ENCODE measurements around the gene CDC42BPG.

CDC42BPG gene

DNA sequence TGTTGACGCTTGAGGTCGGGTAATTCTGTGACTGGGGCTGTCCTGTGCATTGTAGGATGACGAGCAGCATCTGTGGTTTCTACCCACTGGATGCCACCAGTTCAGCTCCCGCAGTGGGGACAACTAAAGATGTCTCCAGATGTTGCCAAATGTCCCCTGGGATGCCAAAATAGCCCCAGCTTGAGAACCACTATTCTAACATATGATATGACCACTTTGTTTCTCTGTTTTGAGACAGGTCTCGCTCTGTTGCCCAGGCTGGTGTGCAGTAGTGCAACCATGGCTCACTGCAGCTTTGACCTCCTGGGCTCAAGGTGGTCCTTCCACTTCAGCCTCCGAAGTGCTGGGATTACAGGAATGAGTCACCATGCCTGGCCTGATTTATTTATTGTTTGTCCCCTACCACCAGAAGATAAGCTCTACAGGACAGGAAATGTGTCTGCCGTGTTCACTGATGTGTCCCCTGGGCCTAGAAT, 29.7 kb downstream of the CDC42BPG start:
- H3K9me3 ChIP-seq (ENCODE audit: insufficient read depth, low read length), result no peaks in the 10 kb centered on the region
- no peaks in the 10 kb centered on the region for H3K27me3 ChIP-seq (ENCODE audit: low read depth, low read length)
- H3K4me1 ChIP-seq (ENCODE audit: low read length), result peaks cover 3% of the 10 kb centered on the region; the same call in 1 of the 2 replicates
- no peaks in the 10 kb centered on the region for H3K36me3 ChIP-seq (replicated peaks; ENCODE audit: low read depth, low read length)
- H4K20me1 ChIP-seq (ENCODE audit: insufficient read depth, low read length), result no peaks in the 10 kb centered on the region
- H3K79me2 ChIP-seq (ENCODE audit: low read length), result peaks cover under 1% of the 10 kb centered on the region; the same call in 1 of the 2 replicates
- no peak overlapping the region for H3K9ac ChIP-seq (ENCODE audit: low read length)
- H3K4me2 ChIP-seq (ENCODE audit: low read length), result no peak overlapping the region
- no peak overlapping the region for H3K4me3 ChIP-seq (ENCODE audit: low read length)
- no peak overlapping the region for H2AFZ ChIP-seq (ENCODE audit: low read depth, low read length)
- TF ChIP-seq EZH2phosphoT487 (IDR thresholded peaks at IDR 0.05; ENCODE audit: low read depth), result no peak
- TF ChIP-seq, protein P1, sequence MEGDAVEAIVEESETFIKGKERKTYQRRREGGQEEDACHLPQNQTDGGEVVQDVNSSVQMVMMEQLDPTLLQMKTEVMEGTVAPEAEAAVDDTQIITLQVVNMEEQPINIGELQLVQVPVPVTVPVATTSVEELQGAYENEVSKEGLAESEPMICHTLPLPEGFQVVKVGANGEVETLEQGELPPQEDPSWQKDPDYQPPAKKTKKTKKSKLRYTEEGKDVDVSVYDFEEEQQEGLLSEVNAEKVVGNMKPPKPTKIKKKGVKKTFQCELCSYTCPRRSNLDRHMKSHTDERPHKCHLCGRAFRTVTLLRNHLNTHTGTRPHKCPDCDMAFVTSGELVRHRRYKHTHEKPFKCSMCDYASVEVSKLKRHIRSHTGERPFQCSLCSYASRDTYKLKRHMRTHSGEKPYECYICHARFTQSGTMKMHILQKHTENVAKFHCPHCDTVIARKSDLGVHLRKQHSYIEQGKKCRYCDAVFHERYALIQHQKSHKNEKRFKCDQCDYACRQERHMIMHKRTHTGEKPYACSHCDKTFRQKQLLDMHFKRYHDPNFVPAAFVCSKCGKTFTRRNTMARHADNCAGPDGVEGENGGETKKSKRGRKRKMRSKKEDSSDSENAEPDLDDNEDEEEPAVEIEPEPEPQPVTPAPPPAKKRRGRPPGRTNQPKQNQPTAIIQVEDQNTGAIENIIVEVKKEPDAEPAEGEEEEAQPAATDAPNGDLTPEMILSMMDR (IDR thresholded peaks at IDR 0.05; ENCODE audit: low read depth, low read length), result no peak
- H3K27ac ChIP-seq (ENCODE audit: low read length), result no peak overlapping the region

DNA sequence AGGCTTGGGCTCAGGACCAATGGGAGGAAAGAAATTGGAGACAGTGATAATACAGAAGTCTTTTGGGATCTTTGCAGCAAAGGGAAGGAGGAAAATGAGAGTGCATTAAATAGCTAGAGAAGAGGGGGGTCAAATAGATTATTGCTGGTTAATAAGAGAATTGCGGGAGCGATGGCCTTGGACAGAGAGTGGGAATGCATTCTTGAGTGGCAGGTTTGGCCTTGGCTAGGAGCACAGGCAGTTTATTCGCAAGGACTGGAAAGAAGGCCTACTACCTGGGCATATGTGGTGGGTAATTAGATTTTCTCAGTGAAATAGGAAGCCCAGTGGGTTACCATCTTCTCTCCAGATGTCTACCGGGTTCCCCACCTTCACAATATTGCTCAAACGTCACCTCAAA, 30.6 kb downstream of the CDC42BPG start:
- Histone ChIP-seq H3K27ac (ENCODE audit: low read length) (no peak overlapping the region), H3K36me3 (replicated peaks; ENCODE audit: low read depth, low read length) (no peaks in the 10 kb centered on the region), H3K79me2 (ENCODE audit: low read length) (peaks cover 6% of the 10 kb centered on the region), H2AFZ (ENCODE audit: low read depth, low read length) (no peak overlapping the region), H3K4me1 (ENCODE audit: low read length) (peaks cover 10% of the 10 kb centered on the region), H3K27me3 (ENCODE audit: low read depth, low read length) (no peaks in the 10 kb centered on the region), H3K4me2 (ENCODE audit: low read length) (no peak overlapping the region), H3K9ac (ENCODE audit: low read length) (no peak overlapping the region), H3K4me3 (ENCODE audit: low read length) (no peak overlapping the region), H4K20me1 (ENCODE audit: insufficient read depth, low read length) (no peaks in the 10 kb centered on the region), H3K9me3 (ENCODE audit: insufficient read depth, low read length) (no peaks in the 10 kb centered on the region)
- TF ChIP-seq EZH2phosphoT487 (IDR thresholded peaks at IDR 0.05; ENCODE audit: low read depth), result no peak
- TF ChIP-seq, protein P1 (IDR thresholded peaks at IDR 0.05; ENCODE audit: low read depth, low read length), result no peak

DNA sequence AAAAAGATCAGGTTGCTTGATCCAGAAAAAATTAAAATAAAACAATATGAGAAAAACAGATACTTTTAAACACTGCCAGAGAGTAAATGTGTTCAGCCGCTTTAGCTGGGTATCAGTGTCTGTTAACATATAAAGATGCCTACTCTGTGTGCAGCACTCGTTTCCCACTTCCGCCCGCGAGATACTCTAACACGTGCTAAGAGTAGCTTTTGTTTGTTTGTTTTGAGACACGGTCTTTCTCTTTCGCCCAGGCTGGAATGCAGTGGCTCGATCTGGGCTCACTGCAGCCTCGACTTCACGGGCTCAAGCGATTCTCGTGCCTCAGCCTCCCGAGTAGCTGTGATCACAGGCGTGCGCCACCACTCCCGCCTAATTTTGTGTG, 33.6 kb downstream of the CDC42BPG start:
- Histone ChIP-seq H3K4me1 (ENCODE audit: low read length) (peaks cover 10% of the 10 kb centered on the region), H3K79me2 (ENCODE audit: low read length) (peaks cover 6% of the 10 kb centered on the region), H3K9me3 (ENCODE audit: insufficient read depth, low read length) (no peaks in the 10 kb centered on the region), H2AFZ (ENCODE audit: low read depth, low read length) (peak overlapping the region; percentile 92), H3K4me3 (ENCODE audit: low read length) (peak overlapping the region; percentile 79), H4K20me1 (ENCODE audit: insufficient read depth, low read length) (no peaks in the 10 kb centered on the region), H3K4me2 (ENCODE audit: low read length) (peak overlapping the region; percentile 95), H3K27me3 (ENCODE audit: low read depth, low read length) (no peaks in the 10 kb centered on the region), H3K9ac (ENCODE audit: low read length) (peak overlapping the region; percentile 72), H3K36me3 (replicated peaks; ENCODE audit: low read depth, low read length) (peaks cover 7% of the 10 kb centered on the region), H3K27ac (ENCODE audit: low read length) (peak overlapping the region; percentile 44)
- TF ChIP-seq EZH2phosphoT487 (IDR thresholded peaks at IDR 0.05; ENCODE audit: low read depth), result no peak
- TF ChIP-seq, protein P1 (IDR thresholded peaks at IDR 0.05; ENCODE audit: low read depth, low read length), result no peak

DNA sequence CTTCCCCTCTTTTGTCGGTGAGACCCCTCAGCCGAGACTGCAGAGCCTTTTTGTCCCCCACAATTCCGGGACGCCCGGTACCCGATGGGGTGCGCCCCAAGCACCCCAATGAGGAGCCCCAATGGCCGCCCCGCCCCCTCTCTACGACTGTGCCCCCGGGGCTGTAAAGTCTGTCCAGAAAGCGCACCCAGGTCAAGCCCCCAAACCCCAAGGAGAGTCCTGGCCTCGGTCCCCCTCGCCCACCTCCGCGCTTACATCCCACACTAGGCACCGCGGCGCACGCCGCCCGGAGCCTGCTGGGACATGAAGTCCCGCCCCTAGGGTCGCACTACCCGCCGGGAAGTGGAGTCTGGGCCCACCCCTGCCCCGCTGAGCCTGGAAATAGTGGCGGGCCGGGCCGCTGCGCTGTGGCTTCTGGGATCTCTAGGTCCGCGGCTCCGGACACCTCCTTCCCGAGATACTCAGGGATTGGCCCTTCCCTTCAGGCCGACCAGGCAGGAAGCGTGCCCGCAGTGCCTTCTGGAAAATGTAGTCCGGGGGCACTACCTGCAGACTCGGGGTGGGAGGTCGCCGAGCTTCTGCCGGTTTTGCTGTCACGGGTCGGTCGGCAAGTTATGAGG, 34.1 kb downstream of the CDC42BPG start, which contains the start of gene MEN1:
Gene MEN1 (minus strand): TSS at position 281 of the 620 bp plus-strand sequence. CDS start 442 bp downstream, outside the sequence.
- H3K27me3 ChIP-seq (ENCODE audit: low read depth, low read length), result no peaks in the 10 kb centered on the region
- peak within 1 kb of the TSS; percentile 92 for H2AFZ ChIP-seq (ENCODE audit: low read depth, low read length)
- H3K9me3 ChIP-seq (ENCODE audit: insufficient read depth, low read length), result no peaks in the 10 kb centered on the region
- H3K9ac ChIP-seq (ENCODE audit: low read length), result peak within 1 kb of the TSS; percentile 72
- TF ChIP-seq, protein P1 (IDR thresholded peaks at IDR 0.05; ENCODE audit: low read depth, low read length), result no peak
- H3K4me2 ChIP-seq (ENCODE audit: low read length), result peak within 1 kb of the TSS; percentile 95
- H4K20me1 ChIP-seq (ENCODE audit: insufficient read depth, low read length), result no peaks in the 10 kb centered on the region
- H3K27ac ChIP-seq (ENCODE audit: low read length), result peak within 1 kb of the TSS; percentile 44
- peaks cover 6% of the 10 kb centered on the region for H3K79me2 ChIP-seq (ENCODE audit: low read length)
- H3K36me3 ChIP-seq (replicated peaks; ENCODE audit: low read depth, low read length), result peaks cover 7% of the 10 kb centered on the region
- H3K4me3 ChIP-seq (ENCODE audit: low read length), result peak within 1 kb of the TSS; percentile 79
- H3K4me1 ChIP-seq (ENCODE audit: low read length), result peaks cover 10% of the 10 kb centered on the region

All from OCI-LY3 (cell line).